Kasumi-1 (cell line): Measurements from ENCODE around the gene GOLGA8B.
"Not testable (repeated sequence)": the region's sequence is repeated elsewhere in the genome, so short reads cannot be mapped to it uniquely, and the experiment has no call there.

Experiments used
- DNase-seq, 2 experiments: peaks; one replicate each; lab custom pipeline; 2025; lab: John Stamatoyannopoulos, UW

Gene GOLGA8B

GRCh38 chr15:34598799-34599585 lies 15.5 kb upstream of the GOLGA8B start:
- DNase-seq = no peak

DNA sequence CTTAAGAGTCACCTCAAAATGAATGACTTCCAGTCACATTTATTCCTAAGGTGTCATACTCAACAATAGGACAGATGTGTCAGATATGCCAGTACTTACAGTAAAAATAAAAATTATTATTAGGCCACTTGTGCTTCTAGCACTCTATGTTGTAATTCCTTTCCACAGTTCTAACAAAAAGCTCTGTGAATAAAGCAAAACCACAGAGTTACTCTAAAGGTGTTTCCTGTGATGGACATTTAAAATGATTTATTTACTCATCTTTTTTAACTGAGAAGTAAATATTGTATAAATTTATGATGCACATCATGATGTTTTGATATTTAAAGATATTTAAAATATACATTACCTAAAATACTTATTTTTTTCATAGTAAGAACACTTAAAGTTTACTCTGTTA lies 13.9 kb upstream of the GOLGA8B start:
- no peak for DNase-seq

DNA sequence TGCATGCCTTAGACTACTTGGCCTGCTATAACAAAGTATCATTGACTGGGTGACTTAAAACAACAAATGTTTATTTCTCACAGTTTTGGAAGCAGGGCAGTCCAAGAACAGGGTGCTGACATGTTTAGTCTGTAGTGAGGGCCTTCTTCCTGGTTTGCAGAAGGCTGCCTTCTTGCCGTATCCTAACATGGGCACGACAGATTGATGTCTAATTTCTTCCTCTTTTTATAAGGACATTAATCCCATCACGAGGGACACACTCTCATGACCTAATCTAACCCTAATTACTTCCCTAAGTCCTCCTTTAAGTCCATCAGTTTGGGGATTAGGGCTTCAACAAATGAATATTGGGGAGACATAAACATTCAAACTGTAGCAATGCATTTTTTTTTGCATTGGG lies 10.9 kb upstream of the GOLGA8B start:
- no peak for DNase-seq

- DNase-seq = no peak
These were observed 7.9 kb upstream of the GOLGA8B start for GRCh38 chr15:34591306-34591705.

DNA sequence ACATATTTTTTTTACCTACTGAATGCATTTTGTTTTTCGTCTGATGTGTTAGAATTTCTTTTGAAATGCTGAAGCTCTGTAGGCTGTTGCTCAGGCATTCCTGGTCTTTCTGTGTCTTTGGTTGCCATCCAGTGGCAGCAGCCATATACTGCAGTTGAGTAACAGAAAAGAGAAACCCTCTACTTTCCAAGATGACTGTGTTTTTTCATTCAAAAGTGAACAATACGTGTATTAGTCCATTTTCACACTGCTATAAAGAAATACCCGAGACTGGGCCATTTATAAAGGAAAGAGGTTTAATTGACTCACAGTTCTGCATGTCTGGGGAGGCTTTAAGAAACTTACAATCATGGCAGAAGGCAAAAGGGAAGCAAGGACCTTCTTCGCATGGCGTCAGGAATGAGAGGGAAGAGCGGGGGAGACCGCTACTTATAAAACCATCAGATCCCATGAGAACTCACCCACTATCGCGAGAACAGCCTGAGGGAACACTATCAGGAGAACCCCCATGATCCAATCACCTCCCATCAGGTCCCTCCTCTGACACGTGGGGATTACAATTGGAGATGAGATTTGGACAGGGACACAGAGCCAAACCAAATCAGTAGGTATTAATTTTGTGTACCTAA lies 4.7 kb upstream of the GOLGA8B start:
- DNase-seq = peak; percentile 59 to 60

DNA sequence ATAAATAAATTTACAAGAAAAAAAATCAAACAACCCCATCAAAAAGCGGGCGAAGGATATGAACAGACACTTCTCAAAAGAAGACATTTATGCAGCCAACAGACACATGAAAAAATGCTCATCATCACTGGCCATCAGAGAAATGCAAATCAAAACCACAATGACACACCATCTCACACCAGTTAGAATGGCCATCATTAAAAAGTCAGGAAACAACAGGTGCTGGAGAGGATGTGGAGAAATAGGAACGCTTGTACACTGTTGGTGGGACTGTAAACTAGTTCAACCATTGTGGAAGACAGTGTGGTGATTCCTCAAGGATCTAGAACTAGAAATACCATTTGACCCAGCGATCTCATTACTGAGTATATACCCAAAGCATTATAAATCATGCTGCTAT lies 2.5 kb upstream of the GOLGA8B start:
- not testable (repeated sequence) for DNase-seq

- no peak for DNase-seq
These were observed 1.5 kb upstream of the GOLGA8B start for GRCh38 chr15:34584996-34585395.

GRCh38 chr15:34584330-34584668 lies 848 bp upstream of the GOLGA8B start:
- DNase-seq = no peak

GRCh38 chr15:34582461-34583371 lies 735 bp downstream of the GOLGA8B start:
- peak; percentile 13 to 26 for DNase-seq

DNA sequence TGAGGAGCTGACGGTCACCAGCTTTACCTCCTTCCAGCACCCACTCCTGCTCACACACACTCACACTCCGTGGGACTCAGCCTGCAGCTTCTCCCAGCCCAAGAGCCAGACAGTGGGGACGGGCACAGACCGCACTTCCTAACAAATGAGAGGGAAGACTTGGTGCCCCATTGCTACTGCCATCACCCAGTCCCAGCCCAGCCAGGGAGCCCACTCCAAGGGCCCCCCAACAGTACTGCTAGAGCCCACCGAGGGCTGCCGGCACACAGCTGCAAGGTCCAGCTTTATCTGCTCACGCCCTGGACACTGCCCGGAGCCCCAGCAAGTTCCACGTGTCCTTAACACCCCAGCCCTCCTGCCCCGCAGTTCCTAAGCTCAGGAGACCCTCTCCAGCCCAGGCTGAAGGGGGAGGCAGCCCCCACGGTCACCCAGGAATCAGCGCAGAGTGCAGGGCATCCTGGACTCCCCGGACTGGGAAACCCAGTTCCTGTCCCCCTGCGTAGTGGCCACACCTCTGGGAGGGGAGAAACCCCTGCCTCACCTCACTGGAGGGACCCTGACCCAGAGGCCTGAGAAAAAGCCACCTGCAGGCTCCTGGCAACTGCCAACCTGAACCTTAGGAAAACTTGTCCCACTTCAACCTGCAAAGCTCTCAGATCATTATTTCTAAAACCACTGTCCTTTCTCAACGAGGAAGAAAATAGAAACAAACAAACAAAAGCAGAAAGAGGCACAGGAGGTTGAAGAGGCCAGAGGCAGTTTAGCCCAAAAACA lies 1.6 kb downstream of the GOLGA8B start:
- DNase-seq = not testable (repeated sequence)

- DNase-seq = no peak
These were observed 2.4 kb downstream of the GOLGA8B start for GRCh38 chr15:34581043-34581365.

- DNase-seq = not testable (repeated sequence)
These were observed 3.0 kb downstream of the GOLGA8B start for GRCh38 chr15:34580251-34581042.

- no peak for DNase-seq
These were observed 5.2 kb downstream of the GOLGA8B start for GRCh38 chr15:34578283-34578674.

- not testable (repeated sequence) for DNase-seq
These were observed 5.7 kb downstream of the GOLGA8B start for GRCh38 chr15:34577658-34578282.

- DNase-seq = not testable (repeated sequence)
These were observed 8.4 kb downstream of the GOLGA8B start for GRCh38 chr15:34575035-34575434.

DNA sequence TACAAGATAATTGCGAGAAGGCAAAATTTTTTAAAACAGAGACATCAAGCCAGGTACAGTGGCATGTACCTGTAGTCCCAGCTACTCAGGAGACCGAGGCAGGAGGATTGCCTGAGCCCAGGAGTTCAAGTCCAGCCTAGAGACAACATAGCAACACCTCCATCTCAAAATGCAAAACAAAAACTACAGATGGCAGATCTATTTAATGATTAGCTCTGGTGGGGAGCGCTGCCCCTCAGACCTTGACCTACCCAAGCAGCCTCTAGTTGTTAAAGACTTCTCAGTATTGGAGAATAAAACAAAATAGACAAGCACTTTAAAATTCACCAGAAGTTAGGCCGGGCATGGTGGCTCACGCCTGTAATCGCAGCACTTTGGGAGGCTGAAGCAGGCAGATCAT lies 10.5 kb downstream of the GOLGA8B start:
- DNase-seq = not testable (repeated sequence)

DNA sequence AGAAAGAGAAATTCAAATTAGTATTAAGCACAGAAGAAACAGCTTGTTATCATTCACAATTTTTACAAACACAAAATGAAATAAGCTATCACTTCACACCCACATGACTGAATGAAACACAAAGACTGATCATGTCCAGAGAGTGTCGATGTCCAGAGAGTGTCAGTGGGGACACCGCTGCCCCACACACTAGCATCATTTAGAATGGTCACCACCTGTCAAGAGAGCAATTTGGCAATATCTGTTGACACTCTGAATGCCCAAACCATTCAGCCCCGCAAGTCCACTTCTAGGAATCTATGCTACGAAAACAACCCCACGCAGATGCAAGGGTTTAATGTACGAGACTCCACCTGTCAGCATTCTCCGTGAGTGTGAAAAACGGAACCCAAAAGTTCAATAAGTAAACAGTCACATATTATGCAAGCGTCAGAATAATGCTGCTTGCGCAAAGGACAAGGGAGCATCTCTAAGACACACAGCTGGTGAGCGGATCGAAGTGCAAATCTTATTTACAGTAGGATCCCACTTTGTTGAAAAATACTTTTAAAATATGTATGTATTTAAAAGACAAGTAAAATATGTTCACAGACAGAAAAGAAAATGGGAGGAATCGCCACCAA lies 11.3 kb downstream of the GOLGA8B start:
- DNase-seq = not testable (repeated sequence)

- DNase-seq = not testable (repeated sequence)
These were observed 13.6 kb downstream of the GOLGA8B start for GRCh38 chr15:34569670-34570396.

- DNase-seq = not testable (repeated sequence)
These were observed 16.3 kb downstream of the GOLGA8B start for GRCh38 chr15:34567174-34567573.
